GM18520 (cell line): Measurements from ENCODE around the gene CASP14.
"Not testable (repeated sequence)": the region's sequence is repeated elsewhere in the genome, so short reads cannot be mapped to it uniquely, and the experiment has no call there.

Experiments
- ATAC-seq: cut with Tn5 transposase; IDR thresholded peaks from one replicate; pipeline ENCODE4 v1.9.1; 2021; ENCODE audit not compliant: unreplicated experiment

Gene CASP14

DNA sequence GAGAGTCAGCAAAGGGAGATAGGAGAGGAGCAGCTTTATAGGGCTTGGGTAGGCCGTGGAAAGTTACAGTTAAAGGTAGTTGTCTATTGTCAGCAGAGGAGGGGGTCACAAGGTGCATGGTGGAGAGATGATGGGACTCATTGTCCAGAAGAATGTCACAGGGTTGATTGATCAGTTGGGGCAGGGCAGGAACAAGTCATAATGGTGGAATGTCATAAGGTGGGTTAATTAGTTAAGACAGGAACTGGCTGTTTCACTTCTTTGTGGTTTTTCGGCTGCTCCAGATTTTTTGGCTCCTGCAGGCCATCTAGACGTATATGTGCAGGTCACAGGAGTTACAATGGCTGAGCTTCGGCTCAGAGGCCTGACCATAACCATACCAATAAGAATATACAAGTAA, 21.1 kb downstream of the CASP14 start:
- ATAC-seq, result not testable (repeated sequence)

DNA sequence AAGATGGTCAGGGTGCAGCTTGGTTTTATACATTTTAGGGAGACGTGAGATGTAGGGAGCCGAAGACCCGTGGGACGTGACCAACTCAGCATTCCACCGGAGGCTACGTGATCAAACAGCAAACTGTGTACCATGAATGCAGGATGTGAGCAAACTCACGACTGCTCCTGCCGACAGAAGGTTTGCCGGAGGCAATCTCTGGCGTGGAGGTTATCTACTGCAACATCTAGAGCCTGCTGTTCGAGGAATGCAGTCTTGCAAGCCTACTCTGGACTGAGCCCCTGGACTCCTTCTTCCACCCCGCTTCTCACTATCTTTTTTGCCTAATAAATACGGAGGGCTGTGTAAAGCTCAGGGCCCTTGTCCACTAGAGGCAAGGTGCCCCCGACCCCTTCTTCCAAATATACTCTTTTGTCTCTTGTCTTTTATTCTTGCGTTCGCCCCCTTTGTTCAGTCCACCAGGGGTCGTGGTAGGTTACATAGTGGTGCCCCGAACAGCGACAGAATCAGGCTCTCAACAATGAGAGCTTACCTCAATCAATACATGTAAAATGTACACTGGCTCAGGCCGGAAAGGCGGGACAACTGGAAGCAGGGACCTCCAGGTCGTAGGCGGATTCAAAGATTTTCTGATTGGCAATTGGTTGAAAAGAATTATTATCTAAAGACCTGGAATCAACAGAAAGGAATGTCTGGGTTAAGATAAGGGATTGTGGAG, 23.8 kb downstream of the CASP14 start:
- no peak for ATAC-seq

DNA sequence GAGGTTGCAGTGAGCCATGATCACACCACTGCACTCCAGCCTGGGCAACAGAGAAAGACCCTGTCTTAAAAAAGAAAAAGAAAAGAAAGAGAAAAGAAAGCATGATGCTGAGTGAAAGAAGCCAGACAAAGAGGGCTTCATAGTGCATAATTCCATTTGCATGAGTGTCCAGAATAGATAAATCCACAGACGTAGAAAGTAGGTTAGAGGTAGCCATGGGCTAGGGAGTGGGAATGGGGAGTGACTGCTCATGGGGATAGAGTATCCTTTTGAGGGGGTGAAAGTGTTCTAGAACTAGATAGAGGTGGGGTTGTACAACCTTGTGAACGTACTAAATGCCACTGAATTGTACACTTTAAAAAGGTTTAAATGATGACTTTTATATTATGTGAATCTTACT, 25.1 kb downstream of the CASP14 start:
- no peak for ATAC-seq

DNA sequence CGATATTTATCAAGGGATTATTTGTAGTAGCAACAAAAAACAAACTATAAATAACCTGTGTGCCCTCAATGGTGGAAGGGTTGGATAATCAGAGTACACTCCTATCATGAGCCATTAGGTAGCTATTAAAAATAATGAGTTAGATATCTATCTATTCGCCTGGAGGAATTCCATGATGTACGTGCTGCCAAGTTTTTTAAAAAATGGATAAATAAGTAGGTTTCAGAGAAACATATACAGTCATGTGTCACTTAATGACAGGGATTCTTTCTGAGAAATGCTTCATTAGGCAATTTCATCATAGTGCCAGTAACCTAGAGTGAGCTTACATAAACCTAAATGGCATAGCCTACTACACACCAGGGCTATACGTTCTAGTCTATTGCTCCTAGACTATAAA, 26.5 kb downstream of the CASP14 start:
- ATAC-seq, result no peak

DNA sequence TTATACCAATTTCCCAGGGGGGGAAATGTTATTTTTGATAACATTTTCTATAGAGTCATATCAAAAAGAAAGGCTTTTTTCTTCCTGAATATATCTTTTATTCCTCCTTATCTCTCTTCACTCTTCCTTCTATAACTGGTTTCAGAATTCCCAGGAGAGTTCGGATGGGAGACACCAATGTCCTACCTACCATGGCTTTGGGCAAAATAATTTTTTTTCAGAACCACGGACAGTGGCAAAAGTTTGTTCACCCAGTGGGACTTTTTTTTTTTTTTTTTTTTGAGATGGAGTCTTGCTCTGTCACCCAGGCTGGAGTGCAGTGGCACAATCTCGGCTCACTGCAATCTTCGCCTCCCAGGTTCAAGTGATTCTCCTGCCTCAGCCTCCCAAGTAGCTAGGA, 30.7 kb downstream of the CASP14 start:
- ATAC-seq, result not testable (repeated sequence)

DNA sequence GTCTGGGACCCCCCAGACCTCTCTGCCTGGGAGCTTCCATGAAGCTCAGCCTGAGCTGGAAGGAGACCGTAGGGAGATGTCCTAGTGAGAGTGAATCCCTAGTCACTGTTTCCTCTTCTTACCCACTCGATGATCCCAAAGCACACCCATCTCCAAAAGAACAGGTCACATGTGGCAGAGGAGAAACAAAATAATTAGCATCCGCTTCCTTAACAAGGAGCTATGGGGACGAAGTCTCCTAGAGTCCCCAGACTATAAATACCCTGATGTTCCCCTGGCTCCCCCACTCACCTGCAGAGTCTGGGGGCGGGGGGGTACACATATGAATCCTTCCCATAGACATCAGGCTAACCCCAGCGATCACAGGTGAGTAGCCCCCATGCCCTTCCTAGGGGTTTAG, 32.6 kb downstream of the CASP14 start, which contains the start of gene OR1I1:
TSS of gene OR1I1 (plus strand) at position 301 of the 400 bp plus-strand sequence. CDS start 4,855 bp downstream, outside the sequence.
- ATAC-seq, result no peak

DNA sequence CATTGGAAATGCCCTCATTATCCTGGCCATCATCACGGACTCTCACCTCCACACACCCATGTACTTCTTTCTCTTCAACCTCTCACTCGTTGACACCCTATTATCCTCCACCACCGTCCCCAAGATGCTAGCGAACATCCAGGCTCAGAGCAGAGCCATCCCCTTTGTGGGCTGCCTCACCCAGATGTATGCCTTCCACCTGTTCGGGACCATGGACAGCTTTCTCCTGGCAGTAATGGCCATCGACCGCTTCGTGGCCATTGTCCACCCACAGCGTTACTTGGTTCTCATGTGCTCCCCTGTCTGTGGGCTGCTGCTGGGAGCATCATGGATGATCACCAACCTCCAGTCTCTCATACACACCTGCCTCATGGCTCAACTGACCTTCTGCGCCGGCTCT, 37.9 kb downstream of the CASP14 start:
- no peak for ATAC-seq

DNA sequence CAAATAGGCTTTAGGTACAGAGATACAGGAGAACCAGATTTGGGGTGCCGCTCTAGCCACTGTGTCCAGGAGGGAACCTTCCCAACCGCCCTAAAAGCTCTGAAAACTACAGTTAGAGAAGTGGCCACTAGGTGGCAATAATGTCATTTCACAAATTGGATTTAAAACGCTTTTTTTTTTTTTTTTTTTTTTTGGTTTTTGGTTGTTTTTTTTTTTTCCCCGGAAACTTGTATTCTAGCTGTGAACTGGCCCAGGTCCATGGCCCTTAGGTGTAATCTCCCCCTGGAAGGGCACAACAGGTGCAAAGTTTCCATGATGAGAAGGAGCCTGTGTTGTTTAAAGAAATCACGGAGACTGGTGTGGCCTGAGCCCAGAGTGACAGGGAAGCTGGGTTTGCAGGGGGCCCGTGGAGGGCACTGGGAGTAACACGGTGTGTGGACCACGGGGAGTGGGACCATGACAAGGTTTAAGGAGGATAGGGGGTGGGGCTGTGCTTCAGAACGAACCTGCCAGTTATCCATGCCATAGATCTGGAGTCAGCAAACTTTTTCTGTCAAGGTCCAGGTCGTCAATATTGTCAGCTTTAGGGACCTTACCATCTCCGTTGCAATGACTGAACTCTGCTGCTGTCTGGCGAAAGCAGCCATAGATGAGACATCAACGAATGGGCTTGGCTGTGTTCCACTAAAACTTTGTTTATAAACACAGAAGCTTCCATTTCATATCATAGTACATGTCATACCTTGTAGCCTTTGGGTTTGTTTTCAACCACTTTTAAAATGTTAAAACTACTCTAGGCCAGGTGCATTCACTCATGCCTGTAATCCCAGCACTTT, 42.9 kb downstream of the CASP14 start:
- no peak for ATAC-seq

DNA sequence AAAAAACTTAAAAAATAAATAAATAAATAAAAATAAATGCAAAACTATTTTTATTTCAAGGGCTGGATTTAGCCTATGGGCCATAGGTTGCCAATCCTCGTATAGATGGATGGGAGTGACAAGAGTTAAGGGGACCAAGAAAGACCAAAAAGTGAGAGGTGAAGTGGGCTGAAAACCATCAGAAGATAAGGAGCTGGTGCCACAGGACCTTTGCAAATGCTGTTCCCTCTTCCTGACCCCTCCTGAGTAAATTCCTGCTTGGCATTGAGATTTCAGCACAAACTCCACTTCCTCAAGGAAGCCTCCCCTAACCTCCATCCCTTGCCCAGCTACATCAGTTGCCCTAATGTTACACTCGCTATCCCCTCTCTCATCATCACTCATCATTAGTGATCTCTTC, 43.7 kb downstream of the CASP14 start:
- ATAC-seq, result no peak

DNA sequence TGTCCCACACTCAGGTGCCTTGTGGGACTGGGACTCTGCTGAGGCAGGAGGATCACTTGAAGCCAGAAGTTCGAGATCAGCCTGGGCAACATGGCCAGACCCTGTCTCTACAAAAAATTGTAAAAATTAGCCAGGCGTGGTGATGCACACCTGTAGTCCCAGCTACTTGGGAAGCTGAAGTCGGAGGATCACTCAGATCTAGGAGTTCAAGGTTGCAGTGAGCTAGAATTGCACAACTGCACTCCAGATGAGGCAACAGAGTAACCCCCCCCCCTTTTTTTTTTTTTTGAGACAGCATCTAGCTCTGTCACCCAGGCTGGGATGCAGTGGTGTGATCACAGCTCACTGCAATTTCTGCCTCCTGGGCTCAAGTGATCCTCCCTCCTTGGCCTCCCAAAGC, 46.9 kb downstream of the CASP14 start:
- ATAC-seq, result no peak

DNA sequence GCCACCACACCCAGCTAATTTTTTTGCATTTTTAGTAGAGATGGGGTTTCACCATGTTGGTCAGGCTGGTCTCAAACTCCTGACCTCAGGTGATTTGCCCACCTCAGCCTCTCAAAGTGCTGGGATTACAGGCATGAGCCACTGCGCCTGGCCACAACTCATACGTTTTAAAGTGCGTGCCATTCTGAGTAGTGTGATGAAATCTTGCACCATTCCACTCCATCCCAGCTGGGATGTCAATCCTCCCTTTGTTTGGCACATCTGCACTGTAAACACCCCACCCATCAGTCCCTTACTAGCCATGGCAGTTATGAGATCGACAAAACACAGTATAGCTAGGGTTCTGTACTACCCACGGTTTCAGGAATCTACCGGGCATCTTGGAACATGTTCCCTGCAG, 48.7 kb downstream of the CASP14 start:
- ATAC-seq, result not testable (repeated sequence)

DNA sequence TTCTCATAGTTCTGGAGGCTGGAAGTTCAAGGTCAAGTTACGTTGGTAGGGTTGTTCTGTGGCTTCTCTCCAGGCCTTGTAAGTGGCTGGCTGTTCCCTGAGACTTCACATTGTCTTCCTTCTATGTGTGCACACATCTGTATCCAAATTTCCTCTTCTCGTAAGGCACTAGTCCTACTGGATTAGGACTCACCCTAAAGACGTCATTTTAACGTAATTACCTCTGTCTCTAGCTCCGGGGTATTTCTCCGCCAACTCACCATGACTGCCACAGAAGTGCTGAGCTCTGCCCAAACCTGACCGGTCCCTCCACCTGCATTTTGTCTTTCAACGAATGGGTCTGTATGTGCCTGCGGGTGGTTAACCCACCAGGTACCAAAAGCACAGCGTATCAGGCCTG, 49.2 kb downstream of the CASP14 start:
- ATAC-seq, result no peak

DNA sequence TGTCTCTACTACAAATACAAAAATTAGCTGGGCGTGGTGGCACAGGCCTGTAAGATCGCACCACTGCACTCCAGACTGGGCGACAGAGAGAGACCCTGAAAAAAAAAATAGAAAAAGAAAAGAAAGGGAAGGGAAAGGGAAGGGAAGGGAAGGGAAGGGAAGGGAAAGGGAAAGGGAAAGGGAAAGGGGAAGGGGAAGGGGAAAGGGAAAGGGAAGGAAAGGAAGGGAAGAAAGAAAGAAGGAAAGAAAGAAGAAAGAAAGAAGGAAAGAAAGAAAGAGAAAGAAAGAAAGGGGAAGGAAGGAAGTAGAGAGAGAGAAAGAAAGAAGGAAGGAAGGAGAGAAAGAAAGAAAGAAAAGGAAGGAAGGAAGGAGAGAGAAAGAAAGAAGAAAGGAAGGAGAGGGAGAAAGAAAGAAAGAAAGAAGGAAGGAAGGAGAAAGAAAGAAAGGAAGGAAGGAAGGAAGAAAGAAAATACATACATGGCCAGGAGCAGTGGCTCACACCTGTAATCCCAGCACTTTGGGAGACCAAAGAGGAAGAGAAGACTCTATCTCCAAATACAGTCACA, 49.8 kb downstream of the CASP14 start:
- ATAC-seq, result no peak

DNA sequence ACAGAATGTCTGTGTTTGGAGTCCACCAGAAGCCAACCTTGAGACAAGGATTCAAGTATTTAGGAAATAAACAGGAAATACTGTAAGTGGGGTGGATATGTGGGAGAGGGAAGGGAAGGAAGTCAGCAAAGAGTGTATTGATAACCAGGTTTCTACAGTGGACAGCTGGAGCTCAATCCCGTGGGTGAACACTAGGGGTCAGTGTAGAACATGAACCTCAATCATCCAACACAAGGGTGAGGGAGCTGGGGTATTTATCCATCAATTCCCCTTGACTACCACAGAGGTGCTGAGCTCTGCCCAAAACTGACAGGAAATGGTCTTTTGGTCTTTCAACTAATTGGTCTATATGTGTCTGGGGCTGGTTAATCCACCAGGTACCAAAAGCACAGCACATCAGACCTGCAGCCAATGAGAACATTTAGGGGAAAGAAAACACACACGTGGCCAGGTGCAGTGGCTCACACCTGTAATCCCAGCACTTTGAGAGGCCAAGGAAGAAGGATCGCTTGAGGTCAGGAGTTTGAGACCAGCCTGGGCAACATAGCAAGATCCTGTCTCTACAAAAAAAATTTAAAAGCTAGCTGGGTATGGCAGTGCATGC, 52.3 kb downstream of the CASP14 start:
- ATAC-seq, result no peak

DNA sequence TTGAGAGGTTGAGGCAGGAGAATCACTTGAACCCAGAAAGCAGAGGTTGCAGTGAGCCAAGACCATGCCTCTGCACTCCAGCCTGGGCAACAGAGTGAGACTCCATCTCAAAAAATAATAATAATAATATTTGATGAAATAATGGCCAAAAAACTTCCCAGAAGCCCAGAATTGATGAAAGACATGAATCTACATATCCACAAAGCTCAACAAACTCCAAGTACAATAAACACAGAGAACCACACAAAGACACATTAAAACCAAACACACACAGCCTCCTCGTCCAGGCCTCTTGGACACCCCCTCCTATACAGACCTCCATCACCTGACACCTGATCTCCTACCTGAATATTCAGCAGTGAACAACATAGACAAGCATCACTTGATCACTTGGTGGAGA, 54.7 kb downstream of the CASP14 start:
- no peak for ATAC-seq

DNA sequence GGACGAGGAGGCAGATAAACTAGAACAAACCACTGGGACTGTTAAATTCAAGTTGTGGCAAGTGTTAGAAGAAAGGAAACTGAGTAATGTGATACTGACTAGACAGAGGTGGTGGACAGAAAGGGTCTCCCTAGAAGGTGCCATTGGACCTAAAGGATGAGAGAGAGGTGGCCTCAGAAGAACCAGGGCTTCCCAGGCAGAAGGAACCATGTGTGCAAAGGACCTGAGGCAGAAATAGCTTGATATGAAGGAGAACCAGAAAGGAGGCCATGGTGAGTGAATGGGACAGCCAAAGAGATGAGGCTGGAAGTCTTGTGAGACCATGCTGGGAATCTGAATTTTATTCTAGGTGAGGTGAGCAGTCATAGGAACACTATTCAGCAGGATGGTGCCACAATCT, 55.1 kb downstream of the CASP14 start:
- ATAC-seq, result no peak

DNA sequence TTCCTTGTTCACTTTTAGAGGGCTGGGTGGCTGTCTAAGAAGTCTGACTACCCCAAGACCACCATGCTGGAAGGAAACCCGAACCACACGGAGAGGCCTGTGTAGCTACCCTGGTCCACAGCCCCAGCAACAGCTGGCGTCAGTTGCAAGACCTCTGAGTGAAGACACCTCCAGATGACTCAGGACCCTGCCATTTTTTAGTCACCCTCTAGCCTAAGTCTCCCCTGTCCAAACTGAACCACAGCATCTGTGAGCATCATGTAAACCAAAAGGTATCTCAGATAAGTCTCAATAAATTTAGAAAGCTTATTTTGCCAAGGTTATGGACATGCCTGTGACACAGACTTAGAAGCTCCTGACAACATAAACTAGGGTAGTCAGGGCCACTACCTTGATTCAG, 55.8 kb downstream of the CASP14 start:
- ATAC-seq, result no peak

DNA sequence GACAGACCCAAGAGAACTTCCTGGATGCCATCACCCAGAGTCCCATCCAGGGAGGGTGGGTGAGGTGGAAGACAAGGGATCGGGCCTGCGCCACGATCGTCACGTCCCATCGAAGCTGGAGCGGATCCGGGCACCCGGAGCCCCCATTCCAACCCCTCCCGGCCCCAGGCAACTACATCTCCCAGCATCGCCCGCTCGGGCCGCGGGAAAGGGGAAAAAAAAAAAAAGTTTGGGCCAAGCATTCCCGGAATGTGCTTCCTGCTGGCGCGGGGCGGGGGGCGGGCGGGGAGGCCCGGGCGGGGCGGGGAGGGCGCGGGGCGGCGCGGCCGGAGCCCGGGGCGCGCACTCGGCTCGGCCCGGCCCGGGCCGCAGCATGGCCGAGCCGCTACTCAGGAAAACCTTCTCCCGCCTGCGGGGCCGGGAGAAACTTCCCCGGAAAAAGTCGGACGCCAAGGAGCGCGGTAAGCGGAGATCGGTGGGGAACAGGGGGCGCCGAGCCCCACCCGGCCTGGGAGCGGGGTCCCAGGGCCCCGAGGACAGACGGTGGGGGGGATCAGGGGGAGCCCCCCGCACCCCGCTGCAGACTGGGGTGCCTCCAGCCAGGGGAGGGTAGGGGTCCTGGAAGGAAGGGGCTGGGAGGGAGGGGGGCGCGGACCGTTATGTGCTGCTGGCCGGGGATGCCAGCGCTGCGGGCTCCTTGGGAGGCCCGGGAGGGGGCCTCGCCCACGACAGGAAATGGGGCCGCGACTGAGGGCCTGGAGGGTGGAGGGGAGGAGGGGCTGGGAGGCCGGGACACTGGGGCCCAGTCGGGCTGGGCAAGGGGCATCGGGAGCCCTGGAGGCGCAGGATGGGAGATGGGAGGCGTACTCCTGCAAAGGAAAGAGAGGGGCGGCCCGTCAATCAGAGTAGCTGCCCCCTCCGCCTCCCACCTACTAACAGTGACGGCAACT, 58.1 kb downstream of the CASP14 start, which contains the start of gene SYDE1:
TSS of gene SYDE1 (plus strand) at position 341 of the 950 bp plus-strand sequence. CDS start at position 374, 33 bp downstream.
- no peak for ATAC-seq
